HG03064 (cell line): ENCODE data around the gene SETBP1.

Source experiments
- ATAC-seq: cut with Tn5 transposase; IDR thresholded peaks from one replicate; pipeline ENCODE4 v1.9.1; 2021; ENCODE audit warnings: low read depth; ENCODE audit not compliant: unreplicated experiment

Gene SETBP1

GRCh38 chr18:44807766-44808165 is 127.1 kb downstream of the SETBP1 start:
- no peak for ATAC-seq

DNA sequence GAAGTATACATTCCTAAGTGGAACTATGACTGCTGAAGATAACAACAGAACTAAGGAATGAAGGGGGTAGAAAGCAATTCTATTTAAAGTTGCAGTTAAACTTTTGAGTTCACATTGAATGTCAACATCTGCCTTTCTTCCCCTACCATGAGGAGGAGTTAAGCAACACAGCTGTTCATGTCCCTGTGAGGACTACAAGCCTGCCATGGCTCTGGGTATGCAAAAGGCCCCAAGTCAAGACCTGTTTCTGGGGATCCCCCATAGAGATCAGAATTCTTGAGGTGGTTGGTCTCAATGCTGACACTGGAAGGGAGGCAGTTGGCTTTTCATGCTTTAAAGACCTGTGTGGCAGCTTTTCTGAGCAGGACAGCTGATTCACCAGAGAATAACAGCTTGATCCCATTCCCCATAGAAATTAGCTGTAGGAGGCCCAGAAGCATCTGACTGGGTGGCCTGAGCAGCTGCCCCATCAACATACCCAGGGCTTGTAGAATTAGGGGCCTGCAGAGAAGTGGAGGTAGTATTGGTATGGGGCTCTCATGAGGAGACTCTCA is 131.0 kb downstream of the SETBP1 start:
- no peak for ATAC-seq

- ATAC-seq = no peak
Observed at GRCh38 chr18:44812426-44812825, 131.7 kb downstream of the SETBP1 start.

DNA sequence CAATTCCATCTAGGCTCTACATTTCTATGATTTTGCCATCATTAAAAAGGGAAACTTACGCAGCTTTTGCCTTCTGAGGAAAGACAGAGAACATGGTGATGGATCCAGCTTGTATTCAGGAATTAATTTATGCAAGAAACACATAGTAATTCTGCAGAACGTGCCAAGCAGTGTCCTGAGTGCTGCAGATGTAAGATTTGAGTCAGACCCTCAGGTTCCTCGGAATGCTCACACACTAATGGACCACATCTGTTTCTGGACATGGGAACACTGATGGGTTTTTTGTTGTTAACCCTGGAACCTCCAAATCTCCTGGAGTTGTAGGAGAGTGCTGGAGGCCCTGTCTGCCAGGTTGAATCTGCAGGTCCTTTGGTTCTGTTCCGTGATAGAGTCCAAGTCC is 132.9 kb downstream of the SETBP1 start:
- no peak for ATAC-seq

GRCh38 chr18:44815108-44815507 is 134.4 kb downstream of the SETBP1 start:
- no peak for ATAC-seq

- ATAC-seq = no peak
Observed at GRCh38 chr18:44816050-44816449, 135.4 kb downstream of the SETBP1 start.

GRCh38 chr18:44816477-44816876 is 135.8 kb downstream of the SETBP1 start:
- no peak for ATAC-seq

DNA sequence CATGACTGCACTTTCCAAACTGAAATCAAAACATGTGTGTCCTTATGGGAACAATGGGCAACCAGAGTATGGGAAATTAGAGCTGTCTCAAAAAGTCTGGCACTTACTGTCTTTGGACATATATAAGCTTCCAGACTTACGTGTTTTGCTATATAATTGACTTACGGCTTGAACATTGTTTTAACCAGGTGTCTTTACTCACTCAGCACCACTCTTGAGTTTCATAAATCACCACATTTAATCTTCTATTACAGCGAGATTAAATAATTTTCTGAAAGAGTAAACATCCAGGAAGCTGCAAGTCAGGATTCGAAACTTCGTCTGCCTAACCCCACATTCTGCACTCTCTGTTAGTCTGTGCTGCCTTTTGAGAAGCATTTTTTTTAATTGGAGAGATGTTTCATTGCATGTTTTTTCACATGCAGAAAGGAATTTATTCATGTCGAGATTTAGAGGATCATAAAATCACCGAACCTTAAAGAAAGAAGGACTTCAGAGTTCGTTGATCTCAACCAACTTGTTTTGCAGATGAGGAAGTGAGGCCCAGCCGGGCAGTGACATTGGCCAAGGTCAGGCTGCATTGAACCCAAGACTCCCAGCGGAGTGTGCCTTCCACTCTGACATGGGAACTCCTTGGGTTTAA is 137.3 kb downstream of the SETBP1 start:
- no peak for ATAC-seq

GRCh38 chr18:44818668-44819403 is 138.1 kb downstream of the SETBP1 start:
- ATAC-seq = no peak

GRCh38 chr18:44819944-44820510 is 139.3 kb downstream of the SETBP1 start:
- ATAC-seq = no peak

GRCh38 chr18:44821924-44822323 is 141.2 kb downstream of the SETBP1 start:
- ATAC-seq = no peak

- no peak for ATAC-seq
Observed at GRCh38 chr18:44823286-44823685, 142.6 kb downstream of the SETBP1 start.

GRCh38 chr18:44823782-44824181 is 143.1 kb downstream of the SETBP1 start:
- ATAC-seq = no peak

DNA sequence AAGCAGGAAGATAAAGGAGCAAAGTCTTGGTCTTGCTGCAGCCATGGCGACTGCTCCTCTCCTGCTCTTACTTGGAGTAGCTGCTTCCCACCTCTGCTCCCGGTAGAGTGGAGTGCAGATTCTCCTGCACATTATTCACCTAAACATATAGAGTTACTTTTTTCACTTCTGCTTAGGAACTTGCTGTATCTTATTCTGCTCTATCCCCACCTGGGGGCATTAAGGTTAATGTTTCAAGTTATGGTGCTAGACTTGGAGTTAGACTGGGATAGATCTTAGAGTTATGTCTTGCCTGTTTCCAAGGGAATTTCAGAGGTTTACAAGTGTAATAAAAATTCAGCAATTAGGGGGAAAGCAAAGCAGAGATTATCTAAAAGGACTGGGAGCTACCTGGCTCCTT is 144.2 kb downstream of the SETBP1 start:
- no peak for ATAC-seq

GRCh38 chr18:44826418-44827259 is 146.0 kb downstream of the SETBP1 start:
- no peak for ATAC-seq

- no peak for ATAC-seq
Observed at GRCh38 chr18:44828080-44828479, 147.4 kb downstream of the SETBP1 start.

DNA sequence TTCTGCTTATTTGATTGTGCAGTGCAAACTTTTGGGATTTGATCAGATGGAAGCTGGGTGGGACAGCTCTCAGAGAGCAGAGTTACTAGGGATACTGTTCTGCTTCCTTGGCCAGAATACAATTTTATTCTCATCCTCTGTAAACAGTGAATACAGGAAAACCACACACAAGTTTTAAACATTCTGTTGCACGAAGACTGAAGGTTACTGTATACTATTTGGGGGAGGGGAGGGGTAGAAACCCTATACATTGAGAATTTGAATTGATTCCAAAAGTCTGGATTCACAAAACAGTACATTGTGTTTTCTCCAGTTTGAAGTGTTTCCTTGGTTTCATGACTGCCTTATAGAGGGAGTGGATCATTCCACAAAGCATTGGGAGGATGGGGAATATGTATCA is 149.9 kb downstream of the SETBP1 start:
- ATAC-seq = no peak

- no peak for ATAC-seq
Observed at GRCh38 chr18:44833786-44834185, 153.1 kb downstream of the SETBP1 start.

DNA sequence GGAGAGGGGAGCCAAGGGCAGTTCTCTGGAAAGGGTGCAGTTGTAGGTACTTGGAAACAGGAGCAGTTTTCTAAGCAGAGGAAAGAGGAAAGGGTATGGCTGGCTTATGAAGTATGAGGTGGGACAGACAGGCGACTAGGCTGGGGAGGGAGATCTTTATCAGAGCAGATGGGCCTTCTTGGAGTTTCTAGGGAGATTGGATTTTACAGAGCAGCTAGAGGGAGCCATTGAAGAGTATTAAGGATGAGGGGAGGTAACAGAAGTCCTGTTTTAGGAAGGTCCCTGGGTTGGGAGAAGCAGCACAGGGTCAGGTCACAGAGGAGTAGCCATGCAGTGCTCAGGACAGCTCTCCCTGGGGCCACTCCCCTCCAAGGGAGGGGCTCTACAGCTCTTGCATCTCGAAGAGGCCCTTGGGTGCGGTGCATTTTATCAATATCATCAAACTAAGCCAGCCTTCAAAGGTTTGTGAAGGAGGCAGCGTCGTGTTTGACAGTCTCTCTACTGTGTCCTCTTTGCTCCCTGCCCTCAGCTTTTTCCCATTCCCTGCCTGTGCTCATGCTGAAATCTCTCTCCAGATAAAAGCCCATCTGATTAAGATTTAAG is 154.3 kb downstream of the SETBP1 start:
- no peak for ATAC-seq

- ATAC-seq = no peak
Observed at GRCh38 chr18:44835703-44836102, 155.0 kb downstream of the SETBP1 start.
